ENCODE results near the gene RALGPS1. TPM values are rescaled to one million over a fixed set of nuclear protein-coding genes. Genes with fewer than 3 reads are reported as not detected.

RALGPS1 gene
- total RNA-seq, 6 donors from 2014 or later: 12.3 to 52.4 (median 17.1) TPM

DNA sequence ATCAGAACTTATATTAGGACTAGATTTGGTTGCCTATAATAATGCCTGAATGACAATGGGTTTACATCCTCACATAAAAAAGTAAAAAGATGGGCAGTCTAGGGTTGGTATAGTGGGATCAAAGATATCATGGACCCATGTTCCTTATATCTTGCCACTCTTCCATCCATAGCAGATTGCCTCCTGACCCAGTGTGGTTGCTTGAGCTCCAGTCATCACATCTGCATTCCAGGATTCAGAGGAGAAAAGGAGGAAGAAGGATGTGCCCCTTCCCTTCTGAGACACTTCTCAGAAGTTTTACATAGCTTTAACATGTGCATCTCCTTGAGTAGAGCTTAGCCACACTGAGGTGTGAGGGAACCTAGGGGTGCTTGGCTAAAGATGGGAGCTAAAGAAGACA lies 22.9 kb downstream of the RALGPS1 start:
- Histone ChIP-seq H3K4me1 (peaks cover 0 to 7% (median 3%) of the 10 kb centered on the region in 4 donors), H3K36me3 (no peaks in the 10 kb centered on the region), H3K27me3 (no peaks in the 10 kb centered on the region), H3K27ac (no peak overlapping the region), H3K4me3 (no peak overlapping the region), H3K9me3 (no peaks in the 10 kb centered on the region)
- TF ChIP-seq POLR2A (IDR thresholded peaks at IDR 0.05) (no peak), EP300 (IDR thresholded peaks at IDR 0.05) (no peak), POLR2AphosphoS5 (IDR thresholded peaks at IDR 0.05) (no peak)
- TF ChIP-seq, protein P1, sequence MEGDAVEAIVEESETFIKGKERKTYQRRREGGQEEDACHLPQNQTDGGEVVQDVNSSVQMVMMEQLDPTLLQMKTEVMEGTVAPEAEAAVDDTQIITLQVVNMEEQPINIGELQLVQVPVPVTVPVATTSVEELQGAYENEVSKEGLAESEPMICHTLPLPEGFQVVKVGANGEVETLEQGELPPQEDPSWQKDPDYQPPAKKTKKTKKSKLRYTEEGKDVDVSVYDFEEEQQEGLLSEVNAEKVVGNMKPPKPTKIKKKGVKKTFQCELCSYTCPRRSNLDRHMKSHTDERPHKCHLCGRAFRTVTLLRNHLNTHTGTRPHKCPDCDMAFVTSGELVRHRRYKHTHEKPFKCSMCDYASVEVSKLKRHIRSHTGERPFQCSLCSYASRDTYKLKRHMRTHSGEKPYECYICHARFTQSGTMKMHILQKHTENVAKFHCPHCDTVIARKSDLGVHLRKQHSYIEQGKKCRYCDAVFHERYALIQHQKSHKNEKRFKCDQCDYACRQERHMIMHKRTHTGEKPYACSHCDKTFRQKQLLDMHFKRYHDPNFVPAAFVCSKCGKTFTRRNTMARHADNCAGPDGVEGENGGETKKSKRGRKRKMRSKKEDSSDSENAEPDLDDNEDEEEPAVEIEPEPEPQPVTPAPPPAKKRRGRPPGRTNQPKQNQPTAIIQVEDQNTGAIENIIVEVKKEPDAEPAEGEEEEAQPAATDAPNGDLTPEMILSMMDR (IDR thresholded peaks at IDR 0.05): no peak
- ATAC-seq (ENCODE audit: low FRiP score in 2 of 2): no peak
- DNase-seq: no peak

DNA sequence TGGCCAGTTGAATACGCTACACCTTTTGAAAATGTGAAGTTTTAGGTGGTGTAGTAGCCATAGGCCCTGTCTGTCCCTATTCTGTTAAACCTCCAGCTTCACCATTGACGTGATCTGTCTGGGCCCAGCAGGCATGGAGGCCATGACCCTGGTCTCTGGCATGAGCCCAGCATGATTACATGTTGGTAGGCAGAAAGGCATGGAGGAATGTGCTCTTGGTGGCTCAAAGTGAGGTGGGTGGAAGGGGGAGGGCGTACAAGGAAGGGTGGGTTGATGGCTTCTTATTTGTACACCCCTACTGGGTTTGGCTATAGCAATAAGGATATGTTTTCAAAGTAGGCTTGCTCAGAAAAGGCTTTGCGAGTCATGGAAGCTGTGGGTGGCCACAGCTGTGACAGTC lies 23.7 kb downstream of the RALGPS1 start:
- H3K9me3 ChIP-seq: no peaks in the 10 kb centered on the region
- no peaks in the 10 kb centered on the region for H3K27me3 ChIP-seq
- ATAC-seq (ENCODE audit: low FRiP score in 2 of 2): no peak
- H3K27ac ChIP-seq: no peak overlapping the region
- peaks cover 0 to 7% (median 3%) of the 10 kb centered on the region in 4 donors for H3K4me1 ChIP-seq
- DNase-seq: no peak
- no peaks in the 10 kb centered on the region for H3K36me3 ChIP-seq
- TF ChIP-seq EP300 (IDR thresholded peaks at IDR 0.05) (no peak), POLR2A (IDR thresholded peaks at IDR 0.05) (no peak), POLR2AphosphoS5 (IDR thresholded peaks at IDR 0.05) (no peak)
- TF ChIP-seq, protein P1 (IDR thresholded peaks at IDR 0.05): no peak
- WGBS, 2 donors: 91 to 92% methylated on average over 4 of the region's 4 CpGs
- no peak overlapping the region for H3K4me3 ChIP-seq

DNA sequence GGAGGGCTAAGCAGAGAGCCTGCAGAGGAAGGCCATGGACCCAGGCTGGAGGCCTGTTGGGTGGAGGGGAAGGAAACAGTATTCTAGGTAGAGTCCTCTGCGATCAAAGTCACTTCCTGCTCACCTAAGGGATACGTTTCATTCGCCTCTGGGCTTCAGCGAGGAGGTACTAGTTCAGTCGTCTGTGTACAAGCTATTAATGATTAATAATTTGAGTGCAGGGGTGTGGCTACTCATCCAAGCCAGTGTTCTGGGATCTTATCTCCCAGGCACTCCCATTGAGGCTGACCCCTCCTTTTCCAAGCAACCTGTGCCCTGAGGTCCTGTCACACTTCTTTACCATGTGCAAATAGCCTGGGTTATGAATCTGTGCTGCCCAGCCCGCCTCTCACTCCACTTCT lies 25.2 kb downstream of the RALGPS1 start:
- Histone ChIP-seq H3K27ac (peak overlapping the region; percentile 60 to 70 (median 67)), H3K9me3 (no peaks in the 10 kb centered on the region), H3K4me3 (no peak overlapping the region), H3K27me3 (no peaks in the 10 kb centered on the region), H3K36me3 (no peaks in the 10 kb centered on the region), H3K4me1 (peaks cover 0 to 7% (median 3%) of the 10 kb centered on the region in 4 donors)
- DNase-seq (peak in 1 of 2 donors; percentile 75), ATAC-seq (ENCODE audit: low FRiP score in 2 of 2) (peak; percentile 55 to 90)
- TF ChIP-seq, protein P1 (IDR thresholded peaks at IDR 0.05): no peak
- TF ChIP-seq POLR2AphosphoS5 (IDR thresholded peaks at IDR 0.05) (no peak), POLR2A (IDR thresholded peaks at IDR 0.05) (no peak), EP300 (IDR thresholded peaks at IDR 0.05) (peak in 1 of 4 donors; percentile 52)
- 59 to 61% methylated on average over 6 of the region's 6 CpGs for WGBS, 2 donors

DNA sequence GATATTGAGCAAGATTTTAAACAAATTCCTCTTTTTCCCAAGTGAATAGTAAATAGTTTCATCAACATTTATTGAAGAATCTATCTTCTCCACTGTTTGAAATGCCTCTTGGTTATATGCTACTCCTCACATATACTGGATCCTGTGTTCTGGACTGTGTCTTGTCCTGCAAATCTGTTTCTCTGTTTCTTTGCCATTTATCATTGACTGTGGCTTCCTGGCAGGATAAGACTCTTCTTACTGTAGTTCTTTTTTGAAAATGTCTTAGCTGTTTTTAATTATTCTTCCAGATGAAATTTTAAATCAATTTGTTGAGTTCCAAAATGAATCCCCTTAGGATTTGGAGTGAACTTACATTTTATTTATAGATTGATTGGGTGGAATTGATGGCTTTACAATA lies 27.8 kb downstream of the RALGPS1 start:
- Histone ChIP-seq H3K9me3 (no peaks in the 10 kb centered on the region), H3K36me3 (no peaks in the 10 kb centered on the region), H3K27ac (no peak overlapping the region), H3K4me1 (peaks cover 0 to 7% (median 3%) of the 10 kb centered on the region in 4 donors), H3K4me3 (no peak overlapping the region), H3K27me3 (no peaks in the 10 kb centered on the region)
- DNase-seq (no peak), ATAC-seq (ENCODE audit: low FRiP score in 2 of 2) (no peak)
- TF ChIP-seq POLR2A (IDR thresholded peaks at IDR 0.05): no peak
- TF ChIP-seq EP300 (IDR thresholded peaks at IDR 0.05): no peak
- TF ChIP-seq, protein P1 (IDR thresholded peaks at IDR 0.05): no peak
- no peak for TF ChIP-seq POLR2AphosphoS5 (IDR thresholded peaks at IDR 0.05)

DNA sequence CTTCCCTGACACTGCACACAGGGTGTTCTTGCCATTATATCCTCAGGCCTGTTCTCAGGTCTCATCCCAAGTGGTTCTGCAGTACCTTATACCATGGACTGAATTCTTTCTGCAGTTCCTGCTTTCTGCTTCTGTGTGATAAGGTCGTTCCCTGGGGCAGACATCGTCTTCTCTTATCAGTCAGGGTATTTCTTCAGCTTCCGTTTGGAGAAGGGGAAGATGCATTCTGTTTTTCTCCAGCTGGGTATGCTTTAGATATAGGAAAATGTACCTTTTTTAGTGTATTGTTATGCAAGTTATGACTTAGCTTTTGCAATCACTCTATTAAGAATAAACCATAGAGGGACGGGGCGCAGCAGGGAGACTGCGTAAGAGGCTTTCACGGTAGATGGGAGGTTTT lies 31.1 kb downstream of the RALGPS1 start:
- ATAC-seq (ENCODE audit: low FRiP score in 2 of 2) (no peak), DNase-seq (no peak)
- Histone ChIP-seq H3K9me3 (no peaks in the 10 kb centered on the region), H3K4me3 (no peak overlapping the region), H3K27ac (no peak overlapping the region), H3K36me3 (no peaks in the 10 kb centered on the region), H3K4me1 (peaks cover 0 to 4% (median 2%) of the 10 kb centered on the region in 4 donors), H3K27me3 (no peaks in the 10 kb centered on the region)
- TF ChIP-seq EP300 (IDR thresholded peaks at IDR 0.05) (no peak), POLR2A (IDR thresholded peaks at IDR 0.05) (no peak), POLR2AphosphoS5 (IDR thresholded peaks at IDR 0.05) (no peak)
- TF ChIP-seq, protein P1 (IDR thresholded peaks at IDR 0.05): no peak
- 57 to 63% methylated on average over 7 of the region's 7 CpGs for WGBS, 2 donors
